Measurements from ENCODE around the gene FLT1.

GRCh38 chr13:28442839-28443238, 52.1 kb downstream of the FLT1 start:
- no peak for TF ChIP-seq CTCF (IDR thresholded peaks at IDR 0.05)
- TF ChIP-seq POLR2A (IDR thresholded peaks at IDR 0.05): no peak

Data from heart left ventricle (tissue), 13 donors.